ENCODE results near the gene EIF4EBP2. TPM values are rescaled to one million over a fixed set of nuclear protein-coding genes. Genes with fewer than 3 reads are reported as not detected.
A peak's percentile ranks its signal among the peaks of the same experiment; 100 is the strongest.

EIF4EBP2 gene
- total RNA-seq, 1 experiment from 2014 or later, result 36.7 TPM

GRCh38 chr10:70399177-70399576 lies 4.8 kb upstream of the EIF4EBP2 start:
- H3K4me1 ChIP-seq (ENCODE audit: control insufficient read depth in 1 of 2, insufficient read depth in 2 of 2, low read length in 2 of 2), result peaks cover 5 to 12% of the 10 kb centered on the region in 2 experiments
- no peak overlapping the region for H3K4me2 ChIP-seq (ENCODE audit: low read length)
- no peaks in the 10 kb centered on the region for H3K27me3 ChIP-seq (ENCODE audit: insufficient read depth, low read length)
- TF ChIP-seq EZH2phosphoT487 (IDR thresholded peaks at IDR 0.05; ENCODE audit: borderline replicate concordance), result no peak
- ChIA-PET CTCF (no interaction called here), POLR2A (no interaction called here), RAD21 (ENCODE audit: low non-redundant PET in 1 of 2, low total read pairs in 2 of 2, uncharacterized antibody in 2 of 2, unreplicated experiment in 2 of 2) (no interaction called here)
- no peak for DNase-seq (ENCODE audit: low read depth, low spot score)
- H3K27ac ChIP-seq (ENCODE audit: low read depth, low read length), result no peak overlapping the region
- intact Hi-C loops (cut with micrococcal nuclease), result no loop called here
- no peak overlapping the region for H3K9ac ChIP-seq (ENCODE audit: low read length)
- no peak for ATAC-seq
- no TSS peak for BruUV-seq (replicated peaks)
- no peak overlapping the region for H3K4me3 ChIP-seq (replicated peaks in 1 of 2; ENCODE audit: low read depth in 1 of 2, low read length in 2 of 2)
- peaks cover 2% of the 10 kb centered on the region for H3K79me2 ChIP-seq (ENCODE audit: insufficient read depth, low read length)
- no peak overlapping the region for H2AFZ ChIP-seq (ENCODE audit: low read depth, low read length, poor library complexity, severe bottlenecking)
- no peaks in the 10 kb centered on the region for H4K20me1 ChIP-seq (ENCODE audit: insufficient read depth)
- no peaks in the 10 kb centered on the region for H3K9me3 ChIP-seq (ENCODE audit: control insufficient read depth in 1 of 2, insufficient read depth in 1 of 2, low read depth in 1 of 2, low read length in 2 of 2)
- no peaks in the 10 kb centered on the region for H3K36me3 ChIP-seq (ENCODE audit: control insufficient read depth in 1 of 2, insufficient read depth in 2 of 2, low read length in 2 of 2)
- H3K9me2 ChIP-seq (ENCODE audit: insufficient read depth), result no peaks in the 10 kb centered on the region

- TSS peak; percentile 97 for BruUV-seq (replicated peaks)
- DNase-seq (ENCODE audit: low read depth, low spot score), result no peak
Observed at GRCh38 chr10:70403483-70404035, 386 bp upstream of the EIF4EBP2 start.

More at GRCh38 chr10:70403483-70404035, 386 bp upstream of the EIF4EBP2 start:
- POLR2A ChIA-PET, result interaction anchor here (0.8 to 2.8 kb wide), 4 partner anchors 9 to 16 kb away, joined by 4 to 15 read pairs (median 6); no protein-coding TSS in a partner anchor
- TF ChIP-seq RAD21 (IDR thresholded peaks at IDR 0.05; ENCODE audit: low read depth) (0 out of 2 replicates have a peak, but pooled peaks have one; percentile 22), CBX3 (IDR thresholded peaks at IDR 0.05; ENCODE audit: low read depth) (0 out of 2 replicates have a peak, but pooled peaks have one; percentile 7), REST (IDR thresholded peaks at IDR 0.05; ENCODE audit: low read depth) (no peak), MAX (IDR thresholded peaks at IDR 0.05) (no peak), ATF3 (IDR thresholded peaks at IDR 0.05) (no peak), SRF (IDR thresholded peaks at IDR 0.05; ENCODE audit: low read depth) (no peak), POLR2A (IDR thresholded peaks at IDR 0.05; ENCODE audit: borderline replicate concordance, extremely low read depth, insufficient read depth, insufficient read length) (peak; percentile 78), CEBPB (IDR thresholded peaks at IDR 0.05; ENCODE audit: low read depth) (no peak), CTCF (IDR thresholded peaks at IDR 0.05 in 2 of 3, conservative IDR thresholded peaks at IDR 0.05 in 1 of 3; ENCODE audit: borderline replicate concordance in 1 of 3, insufficient read depth in 1 of 3, low read depth in 2 of 3, low read length in 2 of 3) (no peak)
- peak; percentile 8 for ATAC-seq
- intact Hi-C loops (cut with micrococcal nuclease), result loop anchor here (2.0 kb wide), 1 partner anchor 17 kb away; no protein-coding TSS in a partner anchor
- Histone ChIP-seq H3K4me3 (replicated peaks in 1 of 2; ENCODE audit: low read depth in 1 of 2, low read length in 2 of 2) (peak overlapping the region; percentile 80 to 86), H3K4me2 (ENCODE audit: low read length) (peak overlapping the region; percentile 94), H3K9me2 (ENCODE audit: insufficient read depth) (no peaks in the 10 kb centered on the region), H2AFZ (ENCODE audit: low read depth, low read length, poor library complexity, severe bottlenecking) (peak overlapping the region; percentile 58), H3K4me1 (ENCODE audit: control insufficient read depth in 1 of 2, insufficient read depth in 2 of 2, low read length in 2 of 2) (peaks cover 13 to 28% of the 10 kb centered on the region in 2 experiments), H3K36me3 (ENCODE audit: control insufficient read depth in 1 of 2, insufficient read depth in 2 of 2, low read length in 2 of 2) (no peaks in the 10 kb centered on the region), H3K27me3 (ENCODE audit: insufficient read depth, low read length) (no peaks in the 10 kb centered on the region), H3K79me2 (ENCODE audit: insufficient read depth, low read length) (peaks cover 33% of the 10 kb centered on the region), H3K9ac (ENCODE audit: low read length) (peak overlapping the region; percentile 87), H3K27ac (ENCODE audit: low read depth, low read length) (peak overlapping the region; percentile 84), H3K9me3 (ENCODE audit: control insufficient read depth in 1 of 2, insufficient read depth in 1 of 2, low read depth in 1 of 2, low read length in 2 of 2) (no peaks in the 10 kb centered on the region), H4K20me1 (ENCODE audit: insufficient read depth) (peaks cover 13% of the 10 kb centered on the region; the same call in 1 of the 2 replicates)
- RAD21 ChIA-PET (ENCODE audit: low non-redundant PET in 1 of 2, low total read pairs in 2 of 2, uncharacterized antibody in 2 of 2, unreplicated experiment in 2 of 2), result interaction anchor here in 1 of 2 experiments (0.7 kb wide), 1 partner anchor 16 kb away, joined by 3 read pairs; no protein-coding TSS in a partner anchor
- CTCF ChIA-PET, result interaction anchor here (0.8 to 1.3 kb wide), 5 partner anchors 16 to 296 kb away, joined by 3 to 6 read pairs (median 4); no protein-coding TSS in a partner anchor

All from HCT116 (cell line).